Measurements from ENCODE around the gene RELA.

GRCh38 chr11:65662247-65662798, 393 bp downstream of the RELA start:
- TF ChIP-seq CTCF (IDR thresholded peaks at IDR 0.05) = no peak
- TF ChIP-seq POLR2A (IDR thresholded peaks at IDR 0.05) = no peak

Data from lower leg skin (tissue), 3 donors.